ENCODE results near the gene CDC25A. TPM values are rescaled to one million over a fixed set of nuclear protein-coding genes. Genes with fewer than 3 reads are reported as not detected.
A peak's percentile ranks its signal among the peaks of the same experiment; 100 is the strongest.

Gene CDC25A
- total and polyA plus RNA-seq, 9 of the 15 experiments (the other 6 are each of a cell fraction or from before 2014, with no cell fraction given), result 3.4 to 61.3 (median 51.8) TPM

- TF ChIP-seq NCOA2 (IDR thresholded peaks at IDR 0.05; ENCODE audit: partially characterized antibody in 2 of 2) (no peak), SMAD4 (CRISPR knock-in tag; conservative IDR thresholded peaks at IDR 0.05) (peak; percentile 25), IRF2 (CRISPR knock-in tag; IDR thresholded peaks at IDR 0.05) (no peak), ZNF253 (CRISPR knock-in tag; conservative IDR thresholded peaks at IDR 0.05) (no peak), FUS (optimal IDR thresholded peaks at IDR 0.05; ENCODE audit: low read depth, low read length) (no peak), POLR3A (IDR thresholded peaks at IDR 0.05; ENCODE audit: borderline replicate concordance, extremely low read depth, insufficient read depth, insufficient read length) (no peak), SMARCC2 (IDR thresholded peaks at IDR 0.05; ENCODE audit: low read depth) (no peak), BRF1 (IDR thresholded peaks at IDR 0.05; ENCODE audit: borderline replicate concordance, extremely low read depth, insufficient read length) (no peak), BRCA1 (IDR thresholded peaks at IDR 0.05) (no peak), BRCA1 (CRISPR knock-in tag; IDR thresholded peaks at IDR 0.05) (no peak), ELF1 (tag; IDR thresholded peaks at IDR 0.05) (no peak), PML (IDR thresholded peaks at IDR 0.05; ENCODE audit: low read length) (no peak), HNRNPUL1 (IDR thresholded peaks at IDR 0.05; ENCODE audit: low read length) (no peak), SFPQ (IDR thresholded peaks at IDR 0.05; ENCODE audit: low read depth, low read length) (no peak), CTBP1 (IDR thresholded peaks at IDR 0.05; ENCODE audit: borderline replicate concordance) (0 out of 2 replicates have a peak, but pooled peaks have one; percentile 9), ZNF639 (CRISPR knock-in tag; conservative IDR thresholded peaks at IDR 0.05 in 1 of 2, IDR thresholded peaks at IDR 0.05 in 1 of 2) (0 out of 4 replicates have a peak, but pooled peaks of 1 of the 2 experiments have one; percentile 21), FIP1L1 (IDR thresholded peaks at IDR 0.05; ENCODE audit: low read depth, low read length, poor library complexity, severe bottlenecking) (peak; percentile 63), ADNP (tag; IDR thresholded peaks at IDR 0.05) (no peak), ZNF124 (CRISPR knock-in tag; IDR thresholded peaks at IDR 0.05) (no peak), ZFP91 (CRISPR knock-in tag; IDR thresholded peaks at IDR 0.05) (no peak), RFX1 (IDR thresholded peaks at IDR 0.05) (no peak), TBL1XR1 (IDR thresholded peaks at IDR 0.05; ENCODE audit: low read length in 2 of 2) (no peak), SAFB (IDR thresholded peaks at IDR 0.05; ENCODE audit: borderline replicate concordance, low read depth, low read length) (no peak), SIN3B (IDR thresholded peaks at IDR 0.05; ENCODE audit: low read depth) (no peak; the same call in 1 of the 2 replicates), SRSF3 (IDR thresholded peaks at IDR 0.05; ENCODE audit: insufficient read depth, low read length) (no peak)
These were observed 495 bp downstream of the CDC25A start (continued) for GRCh38 chr3:48187579-48188265.
